DMS114 treated with DMSO at 0.1 percent for 48 hours (cell line): ENCODE measurements around the gene ERC2.

Source experiments
- DNase-seq: peaks from one replicate; lab custom pipeline; 2025; ENCODE audit not compliant: unreplicated experiment; lab: John Stamatoyannopoulos, UW

Gene ERC2

DNA sequence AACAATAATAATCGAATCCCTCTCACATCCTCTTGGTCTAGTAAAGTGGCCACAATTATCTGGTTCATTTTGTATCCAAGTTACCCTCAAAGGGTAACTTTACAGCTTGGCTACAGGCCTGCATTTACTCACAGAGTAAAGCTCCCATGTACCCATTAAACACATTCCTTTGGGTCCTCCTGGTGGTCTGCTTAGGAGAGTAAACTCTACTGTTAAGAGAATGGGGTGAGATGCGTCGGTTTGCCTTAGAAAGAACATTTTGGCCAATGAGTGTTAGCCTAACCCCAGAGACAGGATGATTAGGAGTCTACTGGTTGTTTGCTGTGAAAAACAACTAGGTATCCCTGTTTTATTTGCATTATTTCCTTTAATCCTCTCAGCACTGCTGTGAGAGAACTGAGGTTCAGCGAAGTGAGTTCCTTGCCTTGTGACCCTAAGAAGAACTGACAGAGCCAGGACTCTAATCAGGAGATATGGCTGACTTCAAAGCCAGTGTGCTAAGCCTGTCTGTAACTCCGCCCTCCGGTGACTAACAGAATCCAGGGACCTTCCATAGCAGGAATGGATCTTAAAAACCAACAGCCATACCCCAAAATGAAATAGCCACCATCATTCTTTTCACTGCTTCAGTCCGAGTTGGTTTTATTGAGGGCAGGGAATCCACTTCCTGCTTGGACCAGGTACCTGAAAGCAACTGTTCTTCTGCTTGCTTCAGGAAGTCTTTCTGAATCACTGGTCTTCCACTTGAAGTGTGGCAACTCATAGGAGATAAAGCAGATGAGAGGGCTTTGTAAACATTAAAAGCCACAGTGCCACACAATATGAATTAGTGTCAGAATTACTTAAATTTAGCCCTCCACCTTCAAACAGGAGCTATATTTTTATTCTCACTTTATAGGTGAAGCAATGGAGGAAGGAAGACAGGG lies 663.8 kb downstream of the ERC2 start:
- no peak for DNase-seq

DNA sequence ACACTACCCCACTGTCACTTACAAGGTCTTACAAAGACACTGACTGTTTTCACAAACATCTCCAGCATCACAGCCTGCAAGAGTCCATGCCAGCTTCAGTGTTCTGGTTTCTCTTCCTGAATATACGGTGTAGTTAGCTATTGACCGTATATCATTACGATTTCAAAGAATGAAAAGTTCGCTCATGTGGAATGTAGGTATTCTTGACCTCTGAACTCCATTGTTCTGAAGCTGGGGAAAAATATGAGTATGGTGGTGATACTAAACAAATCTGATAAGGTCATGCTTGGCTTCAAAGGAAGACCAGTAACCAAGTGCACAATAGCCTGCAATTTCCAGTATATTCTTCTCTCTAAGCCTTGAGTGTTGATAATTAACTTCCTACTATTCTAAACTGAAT lies 665.5 kb downstream of the ERC2 start:
- no peak for DNase-seq

DNA sequence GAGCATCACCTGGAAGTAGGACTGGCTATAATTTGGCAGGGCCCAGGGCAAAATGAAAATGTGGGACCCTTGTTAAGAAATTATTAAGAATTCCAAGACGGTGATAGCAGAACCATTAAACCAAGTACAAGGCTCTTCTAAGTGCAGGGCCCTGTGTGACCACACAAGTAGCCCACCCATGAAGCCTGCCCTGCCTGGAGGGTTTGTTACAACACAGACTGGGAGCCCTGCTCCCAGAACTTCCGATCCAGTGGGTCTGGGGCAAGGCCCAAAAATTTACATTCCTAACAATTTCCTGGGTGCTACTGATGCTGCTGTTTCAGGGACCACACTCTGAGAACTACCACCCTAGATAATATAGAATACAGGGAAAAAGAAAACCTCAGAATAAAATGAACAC lies 666.6 kb downstream of the ERC2 start:
- DNase-seq = no peak

DNA sequence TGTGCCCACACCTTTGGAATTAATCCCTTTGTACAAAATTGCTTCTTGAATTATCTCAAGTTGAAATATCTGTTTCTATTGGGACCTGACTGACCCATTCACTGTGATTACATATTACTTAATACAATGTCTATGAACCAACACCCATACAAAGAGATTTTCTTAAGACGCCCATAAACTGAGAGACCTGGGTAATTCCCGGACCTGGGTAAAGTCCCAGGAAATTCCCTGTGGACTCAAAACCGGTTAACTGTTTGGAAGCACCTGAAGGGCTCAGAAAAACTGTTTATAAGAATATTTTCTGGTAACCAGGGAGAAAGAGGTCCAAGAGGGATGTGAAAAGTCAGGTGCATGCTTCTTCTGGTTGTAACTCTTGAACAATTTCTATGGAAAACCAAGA lies 667.2 kb downstream of the ERC2 start:
- no peak for DNase-seq

DNA sequence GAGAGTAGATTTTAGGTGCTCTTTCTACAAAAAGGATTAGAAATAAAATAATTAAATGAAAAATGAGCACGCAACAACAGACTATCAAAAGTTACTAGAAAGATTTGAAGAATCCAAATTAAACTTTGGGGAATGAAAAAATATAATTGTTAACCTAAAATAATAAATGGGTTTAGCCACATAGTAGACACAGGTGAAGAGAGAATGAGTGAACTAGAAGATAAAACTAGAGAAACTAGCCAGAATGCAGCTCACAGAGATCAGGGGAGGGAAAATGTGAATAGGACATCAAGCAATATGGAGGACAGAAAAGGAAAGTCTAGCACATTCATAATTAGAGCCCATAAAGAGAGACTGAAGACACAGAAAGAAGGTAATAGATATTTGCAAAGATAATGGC lies 670.5 kb downstream of the ERC2 start:
- no peak for DNase-seq

DNA sequence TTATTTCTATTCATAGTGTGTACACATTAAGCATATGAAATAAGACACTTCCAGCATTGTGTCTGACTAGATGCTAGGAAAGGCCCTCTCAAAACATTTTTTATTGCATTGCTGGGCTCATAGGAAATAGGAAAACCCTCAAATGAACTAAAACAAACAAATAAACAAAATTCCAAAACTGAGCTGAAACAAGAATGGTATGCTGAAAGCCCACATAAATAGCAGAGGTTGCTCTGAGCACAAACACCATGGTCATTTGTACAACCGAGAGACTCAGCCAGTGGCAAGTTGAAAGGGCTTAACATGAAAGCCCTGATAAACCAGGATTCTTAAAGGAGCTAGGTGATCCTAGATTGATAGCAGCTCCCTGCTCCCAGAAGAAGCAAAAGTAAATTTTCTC lies 671.2 kb downstream of the ERC2 start:
- DNase-seq = no peak

DNA sequence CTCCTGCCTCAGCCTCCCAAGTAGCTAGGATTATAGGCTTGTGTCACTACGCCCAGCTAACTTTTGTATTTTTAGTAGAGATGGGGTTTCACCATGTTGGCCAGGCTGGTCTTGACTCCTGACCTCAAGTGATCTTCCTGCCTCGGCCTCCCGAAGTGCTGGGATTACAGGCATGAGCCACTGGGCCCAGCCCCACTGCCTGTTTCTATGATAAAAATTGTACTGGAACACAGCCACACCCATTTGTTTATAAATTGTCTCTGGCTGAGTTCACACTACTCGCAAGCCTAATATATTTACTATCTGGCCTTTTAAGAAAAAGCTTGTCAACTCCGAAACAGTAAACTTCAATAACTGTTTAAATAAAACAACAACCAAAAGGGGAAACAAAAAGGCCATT lies 671.7 kb downstream of the ERC2 start:
- DNase-seq = no peak

DNA sequence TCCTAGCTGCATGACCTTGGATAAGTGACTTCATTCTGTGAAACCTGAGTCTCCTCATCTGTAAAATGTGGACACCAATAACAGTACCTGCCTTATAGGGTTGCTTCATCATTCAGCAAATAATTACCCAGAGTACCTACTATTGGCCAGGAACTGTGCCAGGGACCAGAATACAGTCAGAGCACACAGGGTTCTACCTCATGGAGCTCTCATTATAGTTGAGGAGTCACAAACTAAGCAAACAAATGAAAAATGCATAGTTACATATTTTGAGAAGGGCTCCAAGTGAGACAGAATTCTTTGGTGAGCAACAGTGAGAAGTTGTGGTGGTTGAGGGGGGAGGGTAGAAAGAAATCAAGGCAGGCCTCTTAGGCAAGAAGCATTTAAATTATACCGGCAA lies 672.5 kb downstream of the ERC2 start:
- DNase-seq = no peak

DNA sequence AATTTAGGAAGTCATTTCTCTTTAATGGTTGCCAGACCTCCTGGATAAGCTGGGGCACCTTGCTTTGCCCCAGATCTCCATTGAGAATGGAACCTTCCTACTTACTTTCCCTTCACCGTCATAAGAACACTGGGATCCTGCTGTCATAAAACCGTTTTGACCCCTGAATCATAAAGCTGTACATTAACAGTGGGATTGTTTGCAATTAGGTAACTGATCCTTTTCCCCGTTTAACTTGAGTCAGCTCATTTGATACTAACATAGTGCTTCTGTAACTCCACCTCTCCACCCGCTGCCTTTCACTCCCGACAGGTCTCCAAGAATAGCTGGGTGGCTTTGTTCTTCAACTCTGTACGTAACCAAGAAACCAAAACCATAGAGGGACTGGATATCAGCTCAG lies 673.0 kb downstream of the ERC2 start:
- no peak for DNase-seq

DNA sequence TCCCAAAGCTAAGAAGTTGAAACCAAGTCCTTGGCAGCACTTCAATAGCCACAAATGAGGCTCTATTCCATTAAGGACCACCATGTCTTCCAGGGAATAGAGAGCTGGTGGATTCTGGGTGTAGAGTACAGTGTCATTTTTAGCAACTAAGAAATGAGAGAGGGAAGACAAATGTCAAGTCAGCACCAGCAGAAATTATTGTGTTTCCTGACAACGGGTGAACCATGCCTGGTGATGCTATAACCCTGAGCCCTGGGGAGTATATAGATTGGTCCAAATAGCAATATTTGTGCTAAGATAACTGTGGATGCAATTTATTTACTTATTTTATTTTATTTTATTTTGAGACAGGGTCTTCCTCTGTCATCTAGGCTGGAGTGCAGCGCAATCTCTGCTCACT lies 675.5 kb downstream of the ERC2 start:
- no peak for DNase-seq

DNA sequence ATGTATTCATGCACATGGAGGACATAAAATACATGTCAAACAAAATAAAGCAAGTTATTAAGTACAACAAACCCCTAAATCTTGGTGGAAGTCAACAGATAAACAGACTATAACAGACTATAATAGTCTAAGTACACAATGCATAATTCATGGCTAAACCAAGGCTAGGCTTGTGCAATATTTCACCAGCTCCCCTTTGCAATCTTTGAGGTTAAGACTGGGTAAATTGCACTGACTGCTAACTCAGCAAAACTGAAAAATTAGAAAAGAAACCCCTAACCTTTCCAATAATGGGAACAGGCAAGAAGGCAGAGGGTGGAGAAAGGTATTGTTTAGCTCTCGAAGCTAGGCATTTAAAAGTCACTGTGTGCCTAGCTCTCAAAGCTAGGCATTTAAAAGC lies 676.3 kb downstream of the ERC2 start:
- no peak for DNase-seq

DNA sequence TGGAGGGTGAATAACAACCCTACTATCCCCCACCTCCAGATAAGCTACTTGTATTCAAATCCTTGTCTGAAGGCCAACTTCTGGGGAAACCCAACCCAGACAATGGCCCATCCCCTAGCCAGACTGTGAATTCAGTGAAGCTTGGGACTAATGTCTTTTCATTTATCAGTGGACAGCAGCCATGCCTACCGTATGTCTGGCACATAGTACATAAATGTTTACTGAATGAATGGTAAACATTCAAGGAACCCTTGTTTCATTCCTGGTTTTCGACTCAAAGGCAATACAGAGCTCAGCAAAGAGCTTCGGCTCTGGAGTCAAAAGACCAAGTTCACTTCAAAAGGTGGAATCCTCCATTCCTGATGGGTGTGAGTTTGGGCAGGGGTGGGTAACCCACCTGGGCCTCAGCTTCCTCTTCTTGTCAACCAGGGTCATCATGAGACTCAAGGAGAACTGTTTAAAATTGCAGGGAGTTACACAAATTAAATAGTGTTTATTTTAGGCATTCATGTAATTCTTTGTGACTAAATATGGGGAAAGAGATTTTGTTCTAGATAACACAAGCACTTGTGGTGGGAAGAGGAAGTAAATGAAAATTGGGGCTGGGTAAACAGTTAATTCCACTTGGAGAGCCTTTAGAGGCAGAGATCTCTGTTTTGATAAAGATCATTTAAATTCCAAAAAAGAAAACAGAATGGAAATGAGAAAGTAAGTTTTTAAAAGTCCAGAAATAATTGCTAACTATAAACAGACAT lies 677.5 kb downstream of the ERC2 start:
- no peak for DNase-seq

DNA sequence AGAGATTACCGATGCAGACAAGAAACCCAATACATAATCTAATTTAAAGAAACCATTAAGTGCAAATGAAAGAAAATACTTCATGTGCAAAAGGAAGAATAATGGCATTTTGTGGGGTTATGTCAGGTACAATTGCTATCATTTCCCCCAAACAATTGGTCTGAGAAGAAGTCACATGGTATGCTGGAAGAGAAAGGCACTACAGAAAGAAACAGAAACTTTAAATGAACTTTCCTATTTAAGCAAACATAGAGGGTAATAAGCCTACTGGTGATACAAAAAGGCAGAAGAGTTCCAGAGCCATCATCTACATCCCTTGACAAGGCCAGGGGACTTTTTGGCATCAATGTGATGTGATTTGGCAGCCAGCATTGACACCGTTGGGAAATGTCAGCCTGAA lies 678.8 kb downstream of the ERC2 start:
- DNase-seq = no peak

DNA sequence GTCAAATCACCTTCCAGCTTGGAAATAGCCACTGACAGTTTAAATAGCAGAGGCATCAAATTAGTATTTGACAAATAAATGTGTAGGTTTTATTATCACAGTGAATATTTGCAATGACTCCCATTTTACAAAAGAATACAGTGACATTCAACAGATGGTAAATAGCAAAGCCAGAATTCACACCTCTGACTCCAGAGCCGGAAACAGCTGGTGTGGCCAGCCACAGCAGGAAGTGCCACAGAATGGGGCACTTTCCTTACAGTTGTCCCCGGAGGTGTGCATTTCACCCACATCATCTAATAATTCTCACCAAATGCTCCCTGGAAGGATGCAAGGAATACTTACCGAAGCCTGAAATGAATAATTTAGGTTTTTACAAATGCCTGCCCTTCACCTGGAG lies 685.5 kb downstream of the ERC2 start:
- no peak for DNase-seq

DNA sequence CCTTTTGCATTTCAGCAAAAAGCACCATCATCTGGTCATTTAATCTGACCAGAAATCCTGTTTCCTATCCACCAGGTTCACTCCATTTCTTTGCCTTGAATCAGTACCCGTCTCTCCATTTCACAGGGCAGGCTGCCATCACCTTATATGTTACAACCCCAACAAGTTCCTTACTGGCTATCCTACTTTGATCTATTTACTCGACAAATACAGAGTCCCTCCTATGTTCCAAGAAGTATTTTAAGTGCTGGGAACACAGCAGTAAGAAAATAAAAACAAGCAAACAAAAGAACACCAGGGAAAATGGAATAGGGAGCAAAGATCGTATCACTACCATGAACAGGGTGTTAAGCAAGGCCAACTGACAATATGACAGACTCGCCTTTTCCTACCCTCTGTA lies 685.9 kb downstream of the ERC2 start:
- no peak for DNase-seq

DNA sequence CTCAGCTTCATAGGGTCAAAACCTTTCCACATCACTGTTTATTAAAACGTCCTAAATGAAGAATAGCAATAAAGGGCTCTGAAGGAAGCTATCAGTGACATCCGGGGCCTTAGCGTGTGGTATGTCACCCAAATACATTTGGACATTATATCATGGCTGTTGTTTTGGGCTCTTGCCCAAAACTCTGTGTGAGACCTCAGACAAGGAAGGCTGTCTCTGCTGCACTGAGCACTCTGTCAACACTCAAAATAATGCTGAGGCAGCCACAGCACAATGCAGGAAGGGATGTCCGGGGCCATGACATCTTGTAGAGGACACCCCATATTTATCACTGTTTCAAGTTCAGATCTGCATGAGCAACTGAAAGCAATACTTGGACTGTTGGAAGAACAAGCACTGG lies 687.4 kb downstream of the ERC2 start:
- DNase-seq = no peak

DNA sequence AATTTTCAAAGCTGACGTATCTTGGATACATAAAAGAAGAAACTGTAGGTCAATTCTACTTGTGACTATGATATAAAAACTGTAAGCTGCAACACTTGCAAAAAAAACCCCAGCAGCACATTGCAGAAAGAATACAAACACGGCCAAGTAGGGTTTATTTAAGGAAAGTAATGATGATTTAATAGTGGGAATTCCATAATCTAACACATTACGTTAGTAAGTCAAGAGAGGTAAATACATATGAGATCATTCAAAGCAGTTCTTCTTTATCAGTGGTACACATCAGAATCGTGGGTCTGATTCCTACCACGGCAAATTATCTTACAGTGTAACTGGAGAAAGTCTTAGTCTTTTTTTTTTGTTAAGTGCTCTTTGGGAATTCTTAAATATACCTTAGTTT lies 688.7 kb downstream of the ERC2 start:
- no peak for DNase-seq

DNA sequence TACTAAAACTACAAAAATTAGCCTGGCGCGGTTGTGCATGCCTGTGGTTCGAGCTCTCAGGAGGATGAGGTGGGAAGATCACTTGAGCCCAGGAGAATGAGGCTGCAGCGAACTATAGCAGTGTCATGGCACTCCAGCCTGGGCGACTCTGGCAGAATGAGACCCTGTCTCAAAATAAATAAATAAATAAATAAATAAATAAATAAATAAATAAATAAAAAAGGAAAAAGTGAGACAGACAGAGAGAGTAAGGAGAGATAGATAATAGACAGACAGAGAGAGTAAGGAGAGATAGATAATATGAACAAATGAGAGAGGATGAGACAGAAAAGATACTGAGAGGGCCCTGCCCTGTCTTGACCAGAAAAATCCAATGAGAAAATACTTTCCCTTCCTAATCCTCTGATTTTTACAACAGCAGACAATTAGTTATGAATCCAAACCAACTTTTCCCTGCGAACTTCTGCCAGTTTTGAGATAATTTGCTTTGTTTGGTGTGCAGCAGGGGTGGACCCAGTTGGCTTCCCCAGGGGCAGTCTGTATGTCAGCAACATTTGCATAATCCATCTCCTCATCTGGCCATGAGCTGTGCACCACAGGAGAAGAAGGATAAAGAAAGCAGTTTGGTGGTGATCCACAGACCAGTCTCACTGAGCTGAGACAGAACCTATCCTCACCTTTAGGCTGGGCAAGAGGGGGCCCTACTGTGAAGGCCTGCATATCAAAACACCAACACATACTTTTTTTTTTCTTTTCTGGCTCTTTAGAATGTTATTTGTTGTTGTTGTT lies 692.7 kb downstream of the ERC2 start:
- no peak for DNase-seq

DNA sequence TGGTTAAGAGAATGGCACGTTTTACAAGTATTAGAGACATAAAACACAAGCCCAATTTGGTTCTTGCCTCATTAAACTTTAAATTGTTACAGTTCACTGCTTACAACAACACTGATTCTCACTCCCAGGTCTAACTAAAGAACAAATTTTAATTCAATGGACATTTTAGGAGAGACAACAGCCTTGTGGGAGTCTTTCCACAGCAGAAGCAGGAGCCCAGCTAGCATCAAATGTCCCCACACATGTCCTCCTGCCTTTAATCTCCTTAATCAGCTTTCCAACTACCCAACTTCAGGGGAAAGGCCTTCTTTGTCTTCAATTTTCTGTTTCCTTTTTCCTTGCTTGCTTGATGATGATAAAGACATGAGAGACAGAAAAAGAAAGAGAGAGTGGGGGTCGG lies 693.4 kb downstream of the ERC2 start:
- DNase-seq = no peak

DNA sequence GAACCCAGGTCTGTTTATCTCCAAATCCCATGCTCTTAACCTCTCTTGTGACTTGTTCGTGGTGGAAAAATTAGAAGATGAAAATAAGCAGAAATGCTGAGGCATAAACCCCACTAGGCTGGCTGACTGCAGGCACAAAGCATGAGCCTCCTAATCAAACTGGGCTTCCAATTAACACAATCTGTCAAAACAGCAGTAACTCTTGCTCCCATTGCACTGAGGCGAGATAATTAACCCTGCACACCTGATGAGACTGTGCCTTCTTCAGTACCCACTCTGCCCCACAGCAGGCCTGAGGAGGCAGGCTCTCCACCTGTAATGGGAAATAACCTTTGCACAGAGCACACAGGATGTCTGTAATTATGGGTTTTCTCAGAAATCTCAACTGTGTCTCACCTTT lies 696.8 kb downstream of the ERC2 start:
- no peak for DNase-seq

DNA sequence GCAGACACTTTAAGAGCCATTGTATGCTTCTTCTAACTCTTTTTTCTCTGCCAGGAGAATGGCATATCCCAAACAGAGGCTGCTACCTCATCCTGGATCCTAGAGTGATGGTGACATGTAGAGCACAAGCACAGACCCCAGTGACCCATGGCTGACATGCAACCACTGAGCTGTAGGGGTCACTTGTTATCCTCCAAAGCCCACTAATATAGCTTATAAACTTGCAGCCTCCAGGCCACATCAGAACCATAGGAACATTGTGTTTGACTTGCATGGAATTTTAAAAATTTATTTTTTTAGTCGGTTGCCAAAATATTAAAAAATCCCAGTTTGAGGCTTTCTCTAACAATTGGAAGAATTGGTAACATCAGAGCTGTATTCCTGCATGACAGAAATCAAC lies 698.2 kb downstream of the ERC2 start:
- no peak for DNase-seq

DNA sequence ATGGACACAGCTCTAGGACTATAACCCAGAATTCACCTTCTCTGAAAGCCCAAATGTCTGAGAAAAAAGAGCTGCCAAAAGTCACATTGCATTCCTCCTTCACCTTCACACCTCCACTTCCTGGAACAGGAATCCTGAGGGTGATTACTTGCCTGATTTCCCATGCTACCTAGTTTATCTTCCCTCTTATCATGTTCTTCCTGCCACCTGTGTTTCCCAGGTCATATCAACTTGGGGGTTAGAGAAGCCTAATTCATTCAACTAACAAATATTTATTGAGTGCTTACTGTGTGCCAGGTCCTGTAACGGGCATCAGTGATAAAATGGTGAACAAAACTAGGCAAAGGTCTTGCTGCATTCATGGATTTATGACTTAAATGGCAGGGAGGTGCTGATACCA lies 701.5 kb downstream of the ERC2 start:
- DNase-seq = no peak
